Measurements from ENCODE around the gene SMTN. TPM values are rescaled to one million over a fixed set of nuclear protein-coding genes. Genes with fewer than 3 reads are reported as not detected.

SMTN gene
- polyA plus RNA-seq, 1 experiment, result 45.7 TPM

- TF ChIP-seq CTCF (IDR thresholded peaks at IDR 0.05; ENCODE audit: insufficient read depth, low read depth, low read length), result no peak
- no peak for DNase-seq (ENCODE audit: low read depth)
- H3K36me3 ChIP-seq (ENCODE audit: control insufficient read depth, insufficient read depth, low read length), result no peaks in the 10 kb centered on the region
- CTCF ChIA-PET, result interaction anchor here (0.7 to 1.3 kb wide), 2 partner anchors 20 to 306 kb away, joined by 3 read pairs; no protein-coding TSS in a partner anchor
- POLR2A ChIA-PET, result no interaction called here
- H3K4me3 ChIP-seq (ENCODE audit: low read depth, low read length), result no peak overlapping the region
- H3K27me3 ChIP-seq (ENCODE audit: control insufficient read depth, insufficient read depth, low read length), result no peaks in the 10 kb centered on the region; the same call in 1 of the 2 replicates
Measured at GRCh38 chr22:31126869-31127175, 45.7 kb downstream of the SMTN start.

- POLR2A ChIA-PET, result no interaction called here
- Histone ChIP-seq H3K4me3 (ENCODE audit: low read depth, low read length) (no peak overlapping the region), H3K36me3 (ENCODE audit: control insufficient read depth, insufficient read depth, low read length) (no peaks in the 10 kb centered on the region), H3K27me3 (ENCODE audit: control insufficient read depth, insufficient read depth, low read length) (no peaks in the 10 kb centered on the region; the same call in 1 of the 2 replicates)
- no peak for TF ChIP-seq CTCF (IDR thresholded peaks at IDR 0.05; ENCODE audit: insufficient read depth, low read depth, low read length)
- DNase-seq (ENCODE audit: low read depth), result no peak
- CTCF ChIA-PET, result interaction anchor here (0.7 to 1.3 kb wide), 3 partner anchors 20 to 306 kb away, joined by 3 to 4 read pairs (median 3); no protein-coding TSS in a partner anchor
Measured at GRCh38 chr22:31127181-31127772, 46.2 kb downstream of the SMTN start.

GRCh38 chr22:31128156-31128555 is 47.0 kb downstream of the SMTN start:
- H3K4me3 ChIP-seq (ENCODE audit: low read depth, low read length), result no peak overlapping the region
- no peaks in the 10 kb centered on the region; the same call in 1 of the 2 replicates for H3K27me3 ChIP-seq (ENCODE audit: control insufficient read depth, insufficient read depth, low read length)
- CTCF ChIA-PET, result interaction anchor here (1.3 kb wide), 2 partner anchors 19 to 21 kb away, joined by 3 to 4 read pairs; no protein-coding TSS in a partner anchor
- H3K36me3 ChIP-seq (ENCODE audit: control insufficient read depth, insufficient read depth, low read length), result no peaks in the 10 kb centered on the region
- DNase-seq (ENCODE audit: low read depth), result no peak
- POLR2A ChIA-PET, result no interaction called here
- TF ChIP-seq CTCF (IDR thresholded peaks at IDR 0.05; ENCODE audit: insufficient read depth, low read depth, low read length), result no peak

- no peak for DNase-seq (ENCODE audit: low read depth)
- TF ChIP-seq CTCF (IDR thresholded peaks at IDR 0.05; ENCODE audit: insufficient read depth, low read depth, low read length), result no peak
- CTCF ChIA-PET, result interaction anchor here (1.0 kb wide), 1 partner anchor 23 kb away, joined by 3 read pairs; no protein-coding TSS in a partner anchor
- Histone ChIP-seq H3K27me3 (ENCODE audit: control insufficient read depth, insufficient read depth, low read length) (no peaks in the 10 kb centered on the region), H3K36me3 (ENCODE audit: control insufficient read depth, insufficient read depth, low read length) (no peaks in the 10 kb centered on the region), H3K4me3 (ENCODE audit: low read depth, low read length) (no peak overlapping the region)
- POLR2A ChIA-PET, result no interaction called here
Measured at GRCh38 chr22:31130873-31131272, 49.8 kb downstream of the SMTN start.

- ChIA-PET CTCF (interaction anchor here (2.7 kb wide), 1 partner anchor 26 kb away, joined by 14 read pairs; the partner anchor contains the start of gene SELENOM), POLR2A (no interaction called here)
- Histone ChIP-seq H3K27me3 (ENCODE audit: control insufficient read depth, insufficient read depth, low read length) (peaks cover 4% of the 10 kb centered on the region), H3K36me3 (ENCODE audit: control insufficient read depth, insufficient read depth, low read length) (no peaks in the 10 kb centered on the region), H3K4me3 (ENCODE audit: low read depth, low read length) (no peak overlapping the region)
- no peak for TF ChIP-seq CTCF (IDR thresholded peaks at IDR 0.05; ENCODE audit: insufficient read depth, low read depth, low read length)
- no peak for DNase-seq (ENCODE audit: low read depth)
Measured at GRCh38 chr22:31133911-31134310, 52.8 kb downstream of the SMTN start.

Data from BJ (cell line).